Erythroblast (primary cell): ENCODE measurements around the gene GUK1.

Experiments used
- DNase-seq, 2 experiments: peaks; one replicate each; lab custom pipeline; 2025; lab: John Stamatoyannopoulos, UW
- GATA1 ChIP-seq: IDR thresholded peaks from 2 replicates; pipeline ENCODE4 v1.6.1; 2011; ENCODE audit warnings: low read depth, mild to moderate bottlenecking, control low read depth, low read length, moderate library complexity
- POLR2A ChIP-seq: IDR thresholded peaks from 2 replicates; pipeline ENCODE4 v1.6.1; 2011; ENCODE audit warnings: mild to moderate bottlenecking, low read length

The GUK1 gene

GRCh38 chr1:228131766-228132165 is 8.3 kb upstream of the GUK1 start:
- DNase-seq = no peak

DNA sequence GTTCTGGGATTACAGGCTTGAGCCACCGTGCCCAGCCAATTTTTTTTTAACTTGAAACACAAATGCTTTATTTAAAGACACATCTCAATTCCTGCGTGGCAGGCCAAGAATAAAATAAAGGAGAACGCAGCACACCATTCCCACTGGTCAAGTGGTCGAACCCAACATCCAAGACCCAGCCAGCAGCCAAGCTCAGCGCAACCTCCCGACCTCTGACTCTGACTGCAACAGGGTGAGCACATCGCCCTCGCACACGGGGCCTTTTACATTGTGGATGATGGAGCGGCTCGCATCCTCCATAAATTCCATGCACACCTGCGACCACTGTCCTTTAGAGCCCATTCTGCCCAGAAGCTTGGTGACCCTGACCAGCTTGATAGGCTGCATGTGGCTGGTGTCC is 5.5 kb upstream of the GUK1 start:
- DNase-seq = no peak
- TF ChIP-seq GATA1 (no peak), POLR2A (no peak)

More at GRCh38 chr1:228131766-228132165, 8.3 kb upstream of the GUK1 start:
- TF ChIP-seq POLR2A (no peak), GATA1 (no peak)

DNA sequence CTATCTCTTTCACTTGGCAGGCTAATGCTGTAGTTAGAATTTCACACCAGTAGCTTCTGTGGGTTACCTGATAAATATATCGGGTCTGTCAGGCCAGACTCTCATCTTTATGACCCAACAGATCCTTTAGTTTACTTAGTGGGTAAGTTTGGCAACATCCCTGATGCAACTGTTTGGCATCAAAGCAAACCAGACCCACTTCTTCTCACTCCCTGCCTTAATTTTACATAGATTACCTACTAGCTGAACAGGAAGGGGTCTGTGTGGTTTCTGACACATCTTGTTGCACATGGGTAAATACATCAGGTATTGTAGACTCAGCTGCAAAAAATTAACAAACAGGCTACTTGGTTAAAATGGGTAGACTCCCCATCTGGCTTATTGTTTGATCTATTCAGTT is 3.2 kb upstream of the GUK1 start:
- TF ChIP-seq POLR2A (peak; percentile 30), GATA1 (no peak)
- peak; percentile 80 to 81 for DNase-seq

DNA sequence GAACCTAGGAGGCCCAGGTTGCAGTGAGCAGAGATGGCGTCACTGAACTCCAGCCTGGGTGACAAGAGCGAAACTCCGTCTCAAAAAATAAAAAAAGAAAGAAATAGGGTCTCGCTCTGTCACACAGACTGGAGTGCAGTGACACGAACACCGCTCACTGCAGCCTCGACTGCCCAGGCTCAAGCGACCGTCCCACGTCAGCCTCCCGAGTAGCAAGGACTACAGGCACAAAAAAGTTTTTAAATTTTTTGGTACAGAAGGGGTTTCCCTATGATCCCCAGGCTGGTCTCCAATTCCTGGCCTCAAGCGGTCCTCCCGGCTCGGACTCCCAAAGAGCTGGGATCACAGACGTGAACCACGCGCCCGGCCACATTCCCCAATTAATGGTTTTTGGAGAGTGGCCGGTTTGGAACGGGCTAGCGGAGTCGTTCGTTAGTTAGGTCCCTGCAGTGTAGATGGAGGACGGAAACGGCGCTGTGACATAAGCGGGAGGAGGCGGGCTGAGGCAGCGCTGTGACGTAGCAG is 611 bp upstream of the GUK1 start:
- no peak for DNase-seq
- TF ChIP-seq POLR2A (no peak), GATA1 (no peak)

GRCh38 chr1:228140724-228141225 is 696 bp downstream of the GUK1 start:
- no peak for DNase-seq

DNA sequence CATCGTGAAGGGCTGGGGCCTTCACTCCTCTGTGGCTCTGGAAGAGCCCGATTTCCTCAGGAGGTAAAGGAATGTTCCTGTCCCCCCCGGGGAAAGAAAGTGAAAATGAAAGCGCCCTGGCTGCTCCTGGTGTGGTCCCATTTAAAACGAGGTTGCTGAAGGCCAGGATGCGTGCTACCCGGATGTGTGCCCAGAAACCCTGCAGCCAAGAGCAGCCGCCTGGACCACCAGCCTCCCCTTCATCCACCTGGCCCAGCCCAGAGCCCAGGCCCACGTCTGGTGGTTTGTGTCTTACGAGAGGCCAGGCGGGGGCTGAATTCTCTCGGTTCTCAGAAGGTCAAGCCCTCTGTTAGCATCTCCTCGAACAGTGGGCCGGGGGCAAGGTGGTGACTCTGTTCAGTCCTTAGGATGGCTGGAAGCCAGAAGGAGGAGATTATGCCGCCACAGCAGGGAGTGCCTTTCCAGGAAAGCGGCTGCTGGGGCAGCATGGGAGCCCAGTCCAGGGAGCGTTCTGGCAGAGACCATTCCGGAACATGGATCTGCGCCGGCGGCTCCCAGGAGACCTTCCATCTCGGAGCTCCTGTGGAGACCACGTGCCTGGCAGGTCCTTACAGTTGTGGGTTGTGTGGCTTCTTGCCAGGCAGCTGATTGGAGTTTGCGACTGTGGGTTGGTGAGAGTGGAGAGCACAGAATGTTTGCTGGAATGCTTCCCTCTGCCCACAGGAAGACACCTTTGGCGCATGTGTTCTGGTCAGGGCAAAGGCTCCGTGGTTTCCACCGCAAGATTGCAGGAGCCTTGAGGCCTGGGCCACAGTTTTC is 1.4 kb downstream of the GUK1 start:
- TF ChIP-seq POLR2A = no peak
- no peak for TF ChIP-seq GATA1
- DNase-seq = peak in 1 of 2 experiments; percentile 64

More at GRCh38 chr1:228140724-228141225, 696 bp downstream of the GUK1 start:
- TF ChIP-seq GATA1 = no peak
- TF ChIP-seq POLR2A = no peak

- no peak for DNase-seq
- TF ChIP-seq POLR2A = no peak
- TF ChIP-seq GATA1 = no peak
These were observed 2.1 kb downstream of the GUK1 start for GRCh38 chr1:228142155-228142691.

DNA sequence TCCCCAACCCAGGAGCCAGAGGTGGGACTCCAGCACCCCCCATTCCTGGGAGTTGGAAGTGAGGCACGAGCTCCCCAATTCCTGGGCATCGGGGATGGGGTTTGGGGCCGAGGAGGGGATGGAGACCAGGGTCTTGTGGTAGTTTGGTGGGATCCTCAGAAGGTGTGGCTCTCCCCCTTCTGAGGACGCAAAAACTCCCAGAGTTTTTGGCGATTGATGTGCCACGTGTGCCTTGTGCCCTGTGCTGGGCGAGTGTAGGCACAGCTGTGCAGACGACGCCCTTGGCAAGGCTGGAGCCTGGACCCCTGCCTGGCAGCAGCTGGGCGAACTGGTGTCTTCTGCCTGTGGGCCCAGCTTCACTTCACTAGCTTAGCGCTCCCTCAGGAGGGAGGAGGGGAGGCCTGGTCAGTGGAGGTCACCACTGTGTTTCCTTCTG is 2.6 kb downstream of the GUK1 start:
- DNase-seq = no peak
- no peak for TF ChIP-seq GATA1
- no peak for TF ChIP-seq POLR2A

DNA sequence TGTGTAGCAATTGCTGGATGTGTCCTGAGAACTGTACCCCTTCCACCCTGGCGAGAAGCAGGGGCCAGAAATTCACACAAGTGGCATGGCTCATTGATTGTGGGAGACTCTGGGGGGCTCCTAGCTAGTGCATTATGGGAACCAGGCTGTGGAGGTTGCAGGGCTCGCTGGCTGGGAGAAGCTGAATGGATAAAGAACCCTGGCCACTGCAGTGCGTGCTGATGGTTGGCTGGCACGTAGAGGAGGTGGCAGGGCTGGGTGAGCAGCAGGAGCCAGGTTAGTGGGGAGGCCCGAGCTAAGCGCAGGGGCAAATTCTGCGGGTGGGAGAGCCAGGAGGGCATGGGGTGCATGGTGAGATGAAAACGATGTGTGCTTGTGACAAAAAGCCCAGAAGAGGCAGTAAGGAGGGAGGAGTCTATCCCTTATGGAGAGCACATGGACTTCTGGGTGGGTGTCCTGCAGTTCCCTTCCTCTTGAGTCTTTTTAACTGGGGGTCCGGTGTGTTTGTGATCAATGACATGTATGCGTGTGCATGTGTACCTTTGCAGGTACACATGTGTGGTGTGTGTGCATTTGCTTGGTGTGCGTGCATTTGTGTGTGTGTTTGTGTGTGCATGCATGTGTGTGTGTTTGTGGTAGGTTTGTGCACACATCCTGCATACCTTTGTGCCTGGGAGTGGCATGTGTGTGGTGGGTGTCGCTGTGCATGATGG is 3.6 kb downstream of the GUK1 start:
- no peak for TF ChIP-seq GATA1
- TF ChIP-seq POLR2A = no peak
- no peak for DNase-seq

- TF ChIP-seq GATA1 = no peak
- no peak for TF ChIP-seq POLR2A
- DNase-seq = no peak
These were observed 4.3 kb downstream of the GUK1 start for GRCh38 chr1:228144193-228144992.

DNA sequence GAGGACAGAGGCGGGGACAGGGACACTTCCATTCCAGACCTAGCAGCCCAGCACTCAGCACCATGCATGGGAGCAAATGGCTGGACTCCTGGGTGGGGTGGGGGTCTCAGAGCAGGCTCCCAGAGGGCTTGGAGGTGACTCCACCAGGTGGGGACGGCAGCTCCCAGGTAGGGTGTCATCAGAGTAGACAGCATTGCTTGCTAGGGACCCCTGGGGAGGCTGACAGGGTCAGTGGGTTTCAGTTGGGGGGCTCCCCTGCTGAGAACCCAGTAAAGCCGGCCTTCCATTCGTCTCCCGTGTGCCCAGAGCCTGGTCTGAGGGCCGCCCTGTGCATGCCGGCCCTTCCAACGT is 4.9 kb downstream of the GUK1 start:
- DNase-seq = no peak
- TF ChIP-seq GATA1 (no peak), POLR2A (no peak)

GRCh38 chr1:228145463-228146416 is 5.7 kb downstream of the GUK1 start:
- DNase-seq = peak; percentile 87 to 91
- TF ChIP-seq GATA1 (peak; percentile 46), POLR2A (peak; percentile 28)
